Measurements from ENCODE around the gene ATF7. TPM values are rescaled to one million over a fixed set of nuclear protein-coding genes. Genes with fewer than 3 reads are reported as not detected.

Gene ATF7
- total RNA-seq, 1 experiment from 2014 or later: 8.3 TPM

DNA sequence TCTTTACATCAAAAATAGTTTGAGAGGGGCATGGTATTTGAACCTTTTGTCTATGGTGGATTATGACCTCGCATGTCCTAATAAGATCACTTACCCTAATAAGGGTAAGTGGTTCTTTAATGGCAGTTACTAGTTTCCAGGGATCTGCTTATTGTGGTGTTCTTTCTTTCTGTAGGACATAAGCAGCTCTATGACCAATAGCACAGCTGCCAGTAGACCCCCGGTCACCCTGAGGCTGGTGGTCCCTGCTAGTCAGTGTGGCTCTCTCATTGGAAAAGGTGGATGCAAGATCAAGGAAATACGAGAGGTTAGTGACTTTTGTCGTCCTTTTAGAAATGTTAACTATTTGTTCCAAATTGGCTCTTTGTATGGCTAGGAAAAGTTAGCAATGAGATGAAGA lies 167.1 kb downstream of the ATF7 start:
- peaks cover 6% of the 10 kb centered on the region for H3K4me1 ChIP-seq (replicated peaks)
- H3K27ac ChIP-seq: no peak overlapping the region
- H3K27me3 ChIP-seq (replicated peaks): no peaks in the 10 kb centered on the region
- no peak for DNase-seq (ENCODE audit: low read depth in 1 of 2, low spot score in 2 of 2)
- H3K4me3 ChIP-seq: no peak overlapping the region
- H3K9me3 ChIP-seq (replicated peaks): no peaks in the 10 kb centered on the region
- H3K36me3 ChIP-seq: peaks cover 100% of the 10 kb centered on the region

Other genes starting within 250 kb of the ATF7 start
- gene SP1, start 246.2 kb downstream of the ATF7 start, total RNA-seq (2014; rRNA removed; shearing (Covaris generic)): 19.8 and 33.9 TPM in 2 replicates
- gene AMHR2, start 202.5 kb downstream of the ATF7 start, total RNA-seq (2014; rRNA removed; shearing (Covaris generic)): not detected in 2 replicates
- 44.7 and 80.1 TPM in 2 replicates for gene PRR13, start 184.6 kb downstream of the ATF7 start, total RNA-seq (2014; rRNA removed; shearing (Covaris generic))
- 153 and 157 TPM in 2 replicates for gene PCBP2, start 174.3 kb downstream of the ATF7 start, total RNA-seq (2014; rRNA removed; shearing (Covaris generic))
- 6.7 and 8.6 TPM in 2 replicates for gene MAP3K12, start 126.9 kb downstream of the ATF7 start, total RNA-seq (2014; rRNA removed; shearing (Covaris generic))
- 38.3 and 39.0 TPM in 2 replicates for gene TARBP2, start 125.1 kb downstream of the ATF7 start, total RNA-seq (2014; rRNA removed; shearing (Covaris generic))
- not detected in 2 replicates for gene NPFF, start 118.9 kb downstream of the ATF7 start, total RNA-seq (2014; rRNA removed; shearing (Covaris generic))
- 273 and 358 TPM in 2 replicates for gene ATP5MC2, start 49.7 kb upstream of the ATF7 start, total RNA-seq (2014; rRNA removed; shearing (Covaris generic))
- gene CALCOCO1, start 101.1 kb upstream of the ATF7 start, total RNA-seq (2014; rRNA removed; shearing (Covaris generic)): 19.8 and 27.0 TPM in 2 replicates
- gene CISTR, start 125.6 kb upstream of the ATF7 start, total RNA-seq (2014; rRNA removed; shearing (Covaris generic)): not detected in 2 replicates